GM19240 (cell line): ENCODE results near the gene TP53TG5.

Experiments used
- DNase-seq: peaks from one replicate; pipeline ENCODE4 v3.0.0; 2011; ENCODE audit warnings: low spot score; ENCODE audit not compliant: insufficient read length

The TP53TG5 gene

GRCh38 chr20:45405571-45406259, 27.6 kb upstream of the TP53TG5 start:
- DNase-seq = no peak

- no peak for DNase-seq
Measured at GRCh38 chr20:45404438-45404837, 26.3 kb upstream of the TP53TG5 start.

GRCh38 chr20:45402946-45403345, 24.8 kb upstream of the TP53TG5 start:
- no peak for DNase-seq

GRCh38 chr20:45400346-45401031, 22.4 kb upstream of the TP53TG5 start:
- DNase-seq = no peak

- no peak for DNase-seq
Measured at GRCh38 chr20:45399018-45399417, 20.9 kb upstream of the TP53TG5 start.

GRCh38 chr20:45395114-45395415, 16.9 kb upstream of the TP53TG5 start:
- DNase-seq = no peak

- DNase-seq = no peak
Measured at GRCh38 chr20:45394221-45395113, 16.3 kb upstream of the TP53TG5 start.

- DNase-seq = no peak
Measured at GRCh38 chr20:45392733-45393132, 14.6 kb upstream of the TP53TG5 start.

- no peak for DNase-seq
Measured at GRCh38 chr20:45391559-45391958, 13.4 kb upstream of the TP53TG5 start.

GRCh38 chr20:45390931-45391330, 12.8 kb upstream of the TP53TG5 start:
- no peak for DNase-seq

- DNase-seq = no peak
Measured at GRCh38 chr20:45387274-45387673, 9.1 kb upstream of the TP53TG5 start.

GRCh38 chr20:45377269-45377668, 856 bp downstream of the TP53TG5 start:
- no peak for DNase-seq

- no peak for DNase-seq
Measured at GRCh38 chr20:45374966-45375365, 3.2 kb downstream of the TP53TG5 start.

GRCh38 chr20:45374101-45374467, 4.0 kb downstream of the TP53TG5 start:
- DNase-seq = no peak

GRCh38 chr20:45373353-45374100, 4.6 kb downstream of the TP53TG5 start:
- DNase-seq = no peak

GRCh38 chr20:45372646-45373352, 5.3 kb downstream of the TP53TG5 start:
- no peak for DNase-seq

GRCh38 chr20:45372241-45372640, 5.9 kb downstream of the TP53TG5 start:
- no peak for DNase-seq

- DNase-seq = no peak
Measured at GRCh38 chr20:45370571-45371160, 7.5 kb downstream of the TP53TG5 start.

GRCh38 chr20:45368221-45368980, 9.7 kb downstream of the TP53TG5 start:
- peak; percentile 80 for DNase-seq

GRCh38 chr20:45367126-45367525, 11.0 kb downstream of the TP53TG5 start:
- DNase-seq = no peak
